ENCODE results near the gene MEGF11. TPM values are rescaled to one million over a fixed set of nuclear protein-coding genes. Genes with fewer than 3 reads are reported as not detected.

Gene MEGF11
- total RNA-seq, 1 experiment from 2014 or later = 0.09 TPM

GRCh38 chr15:65856821-65857455 is 396.6 kb downstream of the MEGF11 start:
- Mint-ChIP-seq H3K4me1 (ENCODE audit: low read depth, unreplicated experiment) (no peaks in the 10 kb centered on the region), H3K36me3 (ENCODE audit: insufficient read depth, unreplicated experiment) (no peaks in the 10 kb centered on the region), H3K27ac (ENCODE audit: unreplicated experiment) (no peak overlapping the region), H3K4me3 (ENCODE audit: low read depth, unreplicated experiment) (no peak overlapping the region), H3K9me3 (ENCODE audit: low read depth, unreplicated experiment) (no peaks in the 10 kb centered on the region), H3K27me3 (ENCODE audit: unreplicated experiment) (no peaks in the 10 kb centered on the region)
- CTCF ChIA-PET = interaction anchor here (0.6 to 1.8 kb wide), 12 partner anchors 11 to 1921 kb away, joined by 3 to 11 read pairs (median 5); partner anchors contain the start of genes DENND4A and RAB11A
- no TSS peak for BruUV-seq (replicated peaks)
- peak; percentile 82 for TF ChIP-seq CTCF (IDR thresholded peaks at IDR 0.05; ENCODE audit: unreplicated experiment)
- peak; percentile 88 for DNase-seq
- intact Hi-C loops (cut with micrococcal nuclease; ENCODE audit: unreplicated experiment) = loop anchor here (1.0 kb wide), 1 partner anchor 219 kb away; no protein-coding TSS in a partner anchor

GRCh38 chr15:65851981-65852380 is 401.6 kb downstream of the MEGF11 start:
- H3K27ac Mint-ChIP-seq (ENCODE audit: unreplicated experiment) = no peak overlapping the region
- H3K4me3 Mint-ChIP-seq (ENCODE audit: low read depth, unreplicated experiment) = no peak overlapping the region
- H3K27me3 Mint-ChIP-seq (ENCODE audit: unreplicated experiment) = no peaks in the 10 kb centered on the region
- no peaks in the 10 kb centered on the region for H3K4me1 Mint-ChIP-seq (ENCODE audit: low read depth, unreplicated experiment)
- H3K36me3 Mint-ChIP-seq (ENCODE audit: insufficient read depth, unreplicated experiment) = no peaks in the 10 kb centered on the region
- no peak for DNase-seq
- BruUV-seq (replicated peaks) = no TSS peak
- CTCF ChIA-PET = no interaction called here
- no peaks in the 10 kb centered on the region for H3K9me3 Mint-ChIP-seq (ENCODE audit: low read depth, unreplicated experiment)
- intact Hi-C loops (cut with micrococcal nuclease; ENCODE audit: unreplicated experiment) = no loop called here
- TF ChIP-seq CTCF (IDR thresholded peaks at IDR 0.05; ENCODE audit: unreplicated experiment) = no peak

- no peaks in the 10 kb centered on the region for H3K27me3 Mint-ChIP-seq (ENCODE audit: unreplicated experiment)
- no peak overlapping the region for H3K27ac Mint-ChIP-seq (ENCODE audit: unreplicated experiment)
- no peak for DNase-seq
- CTCF ChIA-PET = no interaction called here
- H3K9me3 Mint-ChIP-seq (ENCODE audit: low read depth, unreplicated experiment) = no peaks in the 10 kb centered on the region
- TF ChIP-seq CTCF (IDR thresholded peaks at IDR 0.05; ENCODE audit: unreplicated experiment) = no peak
- no peaks in the 10 kb centered on the region for H3K4me1 Mint-ChIP-seq (ENCODE audit: low read depth, unreplicated experiment)
- BruUV-seq (replicated peaks) = no TSS peak
- H3K36me3 Mint-ChIP-seq (ENCODE audit: insufficient read depth, unreplicated experiment) = no peaks in the 10 kb centered on the region
- intact Hi-C loops (cut with micrococcal nuclease; ENCODE audit: unreplicated experiment) = no loop called here
- H3K4me3 Mint-ChIP-seq (ENCODE audit: low read depth, unreplicated experiment) = no peak overlapping the region
Observed at GRCh38 chr15:65847989-65848388, 405.6 kb downstream of the MEGF11 start.

GRCh38 chr15:65845826-65846519 is 407.6 kb downstream of the MEGF11 start:
- intact Hi-C loops (cut with micrococcal nuclease; ENCODE audit: unreplicated experiment) = no loop called here
- no peak for DNase-seq
- Mint-ChIP-seq H3K4me1 (ENCODE audit: low read depth, unreplicated experiment) (no peaks in the 10 kb centered on the region), H3K9me3 (ENCODE audit: low read depth, unreplicated experiment) (no peaks in the 10 kb centered on the region), H3K4me3 (ENCODE audit: low read depth, unreplicated experiment) (no peak overlapping the region), H3K36me3 (ENCODE audit: insufficient read depth, unreplicated experiment) (no peaks in the 10 kb centered on the region), H3K27me3 (ENCODE audit: unreplicated experiment) (no peaks in the 10 kb centered on the region), H3K27ac (ENCODE audit: unreplicated experiment) (no peak overlapping the region)
- no TSS peak for BruUV-seq (replicated peaks)
- CTCF ChIA-PET = interaction anchor here (0.5 to 1.2 kb wide), 3 partner anchors 9 to 18 kb away, joined by 3 to 6 read pairs (median 3); no protein-coding TSS in a partner anchor
- TF ChIP-seq CTCF (IDR thresholded peaks at IDR 0.05; ENCODE audit: unreplicated experiment) = no peak

Small RNAs within 50 kb of the gene (microRNA-seq; reads per million reads assigned to microRNA genes)
- not detected for gene MIR4311

Other genes with a start within 250 kb of the MEGF11 start
- 24.6 and 25.3 TPM in 2 replicates for gene DIS3L, start 39.8 kb upstream of the MEGF11 start, total RNA-seq (2022)
- 19.8 and 27.0 TPM in 2 replicates for gene TIPIN, start 102.9 kb upstream of the MEGF11 start, total RNA-seq (2022)
- 67.6 and 69.1 TPM in 2 replicates for gene MAP2K1, start 133.2 kb upstream of the MEGF11 start, total RNA-seq (2022)
- 47.6 and 52.1 TPM in 2 replicates for gene SNAPC5, start 244.0 kb upstream of the MEGF11 start, total RNA-seq (2022)